Subcutaneous preadipocyte (primary cell): ENCODE data around the gene PEX6. TPM values are rescaled to one million over a fixed set of nuclear protein-coding genes. Genes with fewer than 3 reads are reported as not detected.

ENCODE experiments used
- total RNA-seq: library from RNA; depleted of rRNA; stranded (reverse); fragments of >200 nt; gene quantifications from 2 replicates; pipeline ENCODE4 v1.2.3, GENCODE V29; 2012

PEX6 gene
- total RNA-seq: 10.0 and 24.3 TPM in 2 replicates

GRCh38 chr6:42978839-42979522 is at the start of gene PEX6:
Gene PEX6 (minus strand): TSS chr6:42979181. CDS start chr6:42979150, 31 bp downstream.

GRCh38 chr6:43021270-43022047 is 42.5 kb upstream of the PEX6 start, which contains the start of gene RRP36:
Gene RRP36 (plus strand): TSS chr6:43021623. CDS start chr6:43021655, 32 bp downstream.

GRCh38 chr6:43013843-43014433 is 35.0 kb upstream of the PEX6 start, which contains the start of the genes KLHDC3 and MEA1:
Gene KLHDC3 (plus strand): TSS chr6:43014249. CDS start chr6:43017193, 2,944 bp downstream.
Gene MEA1 (minus strand): TSS chr6:43013946. CDS start chr6:43013813, 133 bp downstream.

GRCh38 chr6:42984001-42984923 is 5.3 kb upstream of the PEX6 start, which contains the start of gene PPP2R5D:
Gene PPP2R5D (plus strand): TSS chr6:42984570. CDS start chr6:42984678, 108 bp downstream.

GRCh38 chr6:42960243-42961019 is 18.6 kb downstream of the PEX6 start, which contains the start of gene GNMT:
Gene GNMT (plus strand): TSS chr6:42960754. CDS start chr6:42960768, 14 bp downstream.

GRCh38 chr6:42928986-42929820 is 49.8 kb downstream of the PEX6 start, which contains the start of gene CNPY3:
Gene CNPY3 (plus strand): TSS chr6:42929480. CDS start chr6:42929571, 91 bp downstream.

GRCh38 chr6:42915732-42916131 is 63.2 kb downstream of the PEX6 start, which contains the start of gene PTCRA:
Gene PTCRA (plus strand): TSS chr6:42916053. CDS start chr6:42916070, 17 bp downstream.

Other genes with a start within 250 kb of the PEX6 start
- gene TBCC, start 233.1 kb downstream of the PEX6 start, total RNA-seq: 26.6 and 29.8 TPM in 2 replicates
- gene BICRAL, start 197.1 kb downstream of the PEX6 start, total RNA-seq: 5.9 and 6.5 TPM in 2 replicates
- 126 and 158 TPM in 2 replicates for gene RPL7L1, start 99.6 kb downstream of the PEX6 start, total RNA-seq
- gene PTCRA, start 63.1 kb downstream of the PEX6 start, total RNA-seq: not detected in 2 replicates
- 18.4 and 19.7 TPM in 2 replicates for gene CNPY3, start 49.7 kb downstream of the PEX6 start, total RNA-seq
- gene GNMT, start 18.4 kb downstream of the PEX6 start, total RNA-seq: not detected in 2 replicates
- gene PPP2R5D, start 5.4 kb upstream of the PEX6 start, total RNA-seq: 55.7 and 56.6 TPM in 2 replicates
- gene MEA1, start 34.8 kb upstream of the PEX6 start, total RNA-seq: 41.2 and 45.6 TPM in 2 replicates
- gene KLHDC3, start 35.1 kb upstream of the PEX6 start, total RNA-seq: 69.8 and 75.9 TPM in 2 replicates
- 84.9 and 108 TPM in 2 replicates for gene RRP36, start 42.4 kb upstream of the PEX6 start, total RNA-seq
- gene CUL7, start 74.7 kb upstream of the PEX6 start, total RNA-seq: 34.2 and 38.9 TPM in 2 replicates
- 26.6 and 30.9 TPM in 2 replicates for gene MRPL2, start 80.3 kb upstream of the PEX6 start, total RNA-seq
- gene KLC4, start 80.5 kb upstream of the PEX6 start, total RNA-seq: 8.2 and 8.8 TPM in 2 replicates
- 30.3 and 33.8 TPM in 2 replicates for gene PTK7, start 97.1 kb upstream of the PEX6 start, total RNA-seq
- 13.6 and 27.0 TPM in 2 replicates for gene SRF, start 192.1 kb upstream of the PEX6 start, total RNA-seq
- gene CUL9, start 203.0 kb upstream of the PEX6 start, total RNA-seq: 20.2 and 25.6 TPM in 2 replicates